B cell (primary cell): Measurements from ENCODE around the gene VAMP8.

ENCODE experiments used
- EZH2 ChIP-seq: IDR thresholded peaks from 2 replicates; pipeline ENCODE4 v1.6.1; 2012; ENCODE audit warnings: borderline replicate concordance, low read depth, mild to moderate bottlenecking, moderate library complexity, low read length; ENCODE audit not compliant: insufficient read depth, poor library complexity, severe bottlenecking
- TF ChIP-seq, protein P1 (sequence below): fragments of 200-600 bp; IDR thresholded peaks from one replicate; pipeline ENCODE4 v1.8.0; 2022; ENCODE audit warnings: antibody characterized with exemption, mild to moderate bottlenecking

DNA sequence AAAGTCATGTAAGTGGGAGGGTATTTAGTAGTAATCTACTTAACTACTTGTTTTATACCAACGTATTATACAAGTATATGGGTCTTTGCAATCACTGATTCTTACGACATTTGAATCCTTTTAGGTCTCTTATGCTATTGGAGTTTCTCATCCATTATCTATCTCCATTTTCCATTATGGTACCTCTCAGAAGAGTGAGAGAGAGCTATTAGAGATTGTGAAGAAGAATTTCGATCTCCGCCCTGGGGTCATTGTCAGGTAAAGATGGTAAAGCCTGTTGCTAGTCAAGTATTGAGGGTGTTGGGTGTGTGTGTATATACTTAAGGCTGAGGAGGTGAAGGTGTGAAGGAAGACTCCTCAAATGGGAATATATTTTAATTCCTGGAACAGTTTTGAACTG is 34.6 kb upstream of the VAMP8 start:
- TF ChIP-seq, protein P1, sequence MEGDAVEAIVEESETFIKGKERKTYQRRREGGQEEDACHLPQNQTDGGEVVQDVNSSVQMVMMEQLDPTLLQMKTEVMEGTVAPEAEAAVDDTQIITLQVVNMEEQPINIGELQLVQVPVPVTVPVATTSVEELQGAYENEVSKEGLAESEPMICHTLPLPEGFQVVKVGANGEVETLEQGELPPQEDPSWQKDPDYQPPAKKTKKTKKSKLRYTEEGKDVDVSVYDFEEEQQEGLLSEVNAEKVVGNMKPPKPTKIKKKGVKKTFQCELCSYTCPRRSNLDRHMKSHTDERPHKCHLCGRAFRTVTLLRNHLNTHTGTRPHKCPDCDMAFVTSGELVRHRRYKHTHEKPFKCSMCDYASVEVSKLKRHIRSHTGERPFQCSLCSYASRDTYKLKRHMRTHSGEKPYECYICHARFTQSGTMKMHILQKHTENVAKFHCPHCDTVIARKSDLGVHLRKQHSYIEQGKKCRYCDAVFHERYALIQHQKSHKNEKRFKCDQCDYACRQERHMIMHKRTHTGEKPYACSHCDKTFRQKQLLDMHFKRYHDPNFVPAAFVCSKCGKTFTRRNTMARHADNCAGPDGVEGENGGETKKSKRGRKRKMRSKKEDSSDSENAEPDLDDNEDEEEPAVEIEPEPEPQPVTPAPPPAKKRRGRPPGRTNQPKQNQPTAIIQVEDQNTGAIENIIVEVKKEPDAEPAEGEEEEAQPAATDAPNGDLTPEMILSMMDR, result no peak
- no peak for TF ChIP-seq EZH2
